NCI-H524 (cell line): Measurements from ENCODE around the gene LBHD2.
"Not testable (repeated sequence)": the region's sequence is repeated elsewhere in the genome, so short reads cannot be mapped to it uniquely, and the experiment has no call there.

ENCODE experiments used
- DNase-seq, 2 experiments: peaks; one replicate each; lab custom pipeline; 2025; lab: John Stamatoyannopoulos, UW

The LBHD2 gene

GRCh38 chr14:103084021-103084919, at the start of gene LBHD2:
TSS of gene LBHD2 (plus strand) at chr14:103084210. CDS start at chr14:103086013, 1,803 bp downstream.
- no peak for DNase-seq

GRCh38 chr14:103041464-103041863, 42.5 kb upstream of the LBHD2 start:
- no peak for DNase-seq

- DNase-seq: no peak
These were observed 40.6 kb upstream of the LBHD2 start for GRCh38 chr14:103043257-103044015.

- no peak for DNase-seq
These were observed 38.6 kb upstream of the LBHD2 start for GRCh38 chr14:103045371-103045869.

- not testable (repeated sequence) for DNase-seq
These were observed 36.6 kb upstream of the LBHD2 start for GRCh38 chr14:103047453-103047852.

GRCh38 chr14:103050935-103051334, 33.1 kb upstream of the LBHD2 start:
- no peak for DNase-seq

- no peak for DNase-seq
These were observed 31.6 kb upstream of the LBHD2 start for GRCh38 chr14:103052407-103052806.

- DNase-seq: no peak
These were observed 28.3 kb upstream of the LBHD2 start for GRCh38 chr14:103055695-103056094.

- peak; percentile 36 to 53 for DNase-seq
These were observed 27.5 kb upstream of the LBHD2 start for GRCh38 chr14:103056322-103057027.

GRCh38 chr14:103057028-103057371, 27.0 kb upstream of the LBHD2 start:
- DNase-seq: peak in 1 of 2 experiments; percentile 59

GRCh38 chr14:103057372-103058163, 26.4 kb upstream of the LBHD2 start, which contains the start of gene CDC42BPB:
TSS of gene CDC42BPB (minus strand) at chr14:103057549. CDS start at chr14:103057173, 376 bp downstream.
- DNase-seq: peak; percentile 85 to 95

GRCh38 chr14:103058164-103059055, 25.6 kb upstream of the LBHD2 start:
- peak in 1 of 2 experiments; percentile 56 for DNase-seq

- no peak for DNase-seq
These were observed 24.5 kb upstream of the LBHD2 start for GRCh38 chr14:103059556-103059955.

- DNase-seq: no peak
These were observed 22.5 kb upstream of the LBHD2 start for GRCh38 chr14:103061482-103061976.

- no peak for DNase-seq
These were observed 19.6 kb upstream of the LBHD2 start for GRCh38 chr14:103064436-103064835.

GRCh38 chr14:103064978-103065377, 19.0 kb upstream of the LBHD2 start:
- no peak for DNase-seq

GRCh38 chr14:103065861-103066260, 18.1 kb upstream of the LBHD2 start:
- DNase-seq: peak; percentile 27 to 40

GRCh38 chr14:103066399-103066798, 17.6 kb upstream of the LBHD2 start:
- DNase-seq: no peak

- no peak for DNase-seq
These were observed 16.6 kb upstream of the LBHD2 start for GRCh38 chr14:103067231-103067954.
